GM18909 (cell line): ENCODE data around the gene MSH2.

ENCODE experiments used
- ATAC-seq: cut with Tn5 transposase; IDR thresholded peaks from one replicate; pipeline ENCODE4 v1.9.1; 2021; ENCODE audit warnings: mild to moderate bottlenecking; ENCODE audit not compliant: unreplicated experiment, poor library complexity

Gene MSH2

GRCh38 chr2:47471429-47472116 lies 68.6 kb downstream of the MSH2 start:
- ATAC-seq = no peak

- no peak for ATAC-seq
Measured at GRCh38 chr2:47479863-47480262, 76.9 kb downstream of the MSH2 start.

DNA sequence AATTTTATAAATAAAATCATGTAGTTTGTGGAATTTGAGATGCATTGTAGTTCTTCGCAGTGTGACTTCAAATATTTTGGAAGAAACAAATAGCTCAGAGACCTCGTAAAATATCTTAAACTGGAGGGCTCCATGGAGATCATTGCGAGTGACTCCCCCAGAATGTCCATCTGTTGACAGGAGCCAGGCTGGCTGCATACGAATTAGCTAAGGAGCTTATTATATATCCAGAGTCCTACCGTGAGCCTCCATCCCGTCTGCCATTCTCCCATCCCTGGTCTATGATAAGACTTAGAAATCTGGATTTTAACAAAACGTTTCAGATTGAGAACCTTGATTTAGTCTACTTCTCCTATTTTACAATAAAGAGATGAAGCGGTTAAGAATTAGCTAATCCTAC lies 80.2 kb downstream of the MSH2 start:
- no peak for ATAC-seq

DNA sequence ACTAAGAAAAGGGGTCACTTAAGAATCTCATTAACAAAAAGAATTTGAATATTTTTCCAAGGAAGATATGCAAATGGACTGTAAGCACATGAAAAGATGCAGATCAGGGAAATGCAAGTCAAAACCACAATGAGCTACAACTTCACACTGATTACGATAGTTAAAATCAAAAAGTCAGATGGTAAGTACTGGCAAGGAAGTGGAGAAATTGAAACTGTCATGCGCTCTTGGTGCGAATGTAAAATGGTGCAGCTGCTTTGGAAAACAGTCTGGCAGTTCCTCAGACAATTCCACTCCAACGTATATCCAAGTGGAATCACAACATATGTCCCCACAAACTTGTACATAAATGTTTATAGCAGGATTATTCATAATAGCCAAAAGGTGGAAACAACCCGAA lies 81.4 kb downstream of the MSH2 start:
- ATAC-seq = no peak

DNA sequence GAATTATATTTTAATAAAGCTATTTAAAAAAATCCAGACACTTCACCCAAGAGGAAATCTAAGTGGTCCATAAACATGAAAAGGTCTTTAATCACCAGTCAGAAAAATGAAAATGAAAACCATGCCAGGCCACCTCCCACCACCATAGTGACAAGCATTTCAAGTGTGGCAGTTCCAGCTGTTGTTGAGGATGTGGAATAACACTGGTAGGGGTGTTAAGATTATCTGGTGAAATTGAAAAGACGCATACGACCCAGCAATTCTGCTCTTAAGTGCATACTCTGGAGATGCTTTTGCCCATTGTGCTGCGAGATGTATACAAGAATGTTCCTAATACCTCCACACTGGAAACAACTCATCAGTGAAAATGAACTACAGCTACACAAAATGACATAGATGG lies 82.2 kb downstream of the MSH2 start:
- ATAC-seq = no peak

- no peak for ATAC-seq
Measured at GRCh38 chr2:47485751-47486300, 82.9 kb downstream of the MSH2 start.

- ATAC-seq = peak; percentile 86
Measured at GRCh38 chr2:47486841-47487497, 84.0 kb downstream of the MSH2 start.

DNA sequence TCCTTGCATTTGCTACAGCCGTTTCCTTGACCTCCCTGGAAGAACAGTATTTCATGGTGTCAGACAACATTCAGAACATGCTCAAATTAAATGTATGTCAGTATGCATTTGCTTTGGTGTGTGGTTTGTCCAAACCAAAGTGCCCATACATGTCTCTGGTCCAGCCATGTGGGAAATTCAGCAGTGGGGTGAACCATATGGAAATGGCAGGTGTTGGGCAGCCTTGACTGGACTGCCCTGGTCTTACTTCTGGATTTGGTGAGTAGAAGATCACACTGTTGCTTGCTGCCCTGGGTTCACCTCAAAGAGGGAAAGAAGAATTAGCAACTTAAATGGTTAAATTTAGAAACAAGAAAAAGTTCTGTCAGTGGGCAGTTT lies 84.5 kb downstream of the MSH2 start:
- no peak for ATAC-seq

GRCh38 chr2:47488870-47489584 lies 86.1 kb downstream of the MSH2 start:
- no peak for ATAC-seq

GRCh38 chr2:47490406-47490805 lies 87.5 kb downstream of the MSH2 start:
- ATAC-seq = no peak

GRCh38 chr2:47493317-47494035 lies 90.5 kb downstream of the MSH2 start:
- no peak for ATAC-seq

DNA sequence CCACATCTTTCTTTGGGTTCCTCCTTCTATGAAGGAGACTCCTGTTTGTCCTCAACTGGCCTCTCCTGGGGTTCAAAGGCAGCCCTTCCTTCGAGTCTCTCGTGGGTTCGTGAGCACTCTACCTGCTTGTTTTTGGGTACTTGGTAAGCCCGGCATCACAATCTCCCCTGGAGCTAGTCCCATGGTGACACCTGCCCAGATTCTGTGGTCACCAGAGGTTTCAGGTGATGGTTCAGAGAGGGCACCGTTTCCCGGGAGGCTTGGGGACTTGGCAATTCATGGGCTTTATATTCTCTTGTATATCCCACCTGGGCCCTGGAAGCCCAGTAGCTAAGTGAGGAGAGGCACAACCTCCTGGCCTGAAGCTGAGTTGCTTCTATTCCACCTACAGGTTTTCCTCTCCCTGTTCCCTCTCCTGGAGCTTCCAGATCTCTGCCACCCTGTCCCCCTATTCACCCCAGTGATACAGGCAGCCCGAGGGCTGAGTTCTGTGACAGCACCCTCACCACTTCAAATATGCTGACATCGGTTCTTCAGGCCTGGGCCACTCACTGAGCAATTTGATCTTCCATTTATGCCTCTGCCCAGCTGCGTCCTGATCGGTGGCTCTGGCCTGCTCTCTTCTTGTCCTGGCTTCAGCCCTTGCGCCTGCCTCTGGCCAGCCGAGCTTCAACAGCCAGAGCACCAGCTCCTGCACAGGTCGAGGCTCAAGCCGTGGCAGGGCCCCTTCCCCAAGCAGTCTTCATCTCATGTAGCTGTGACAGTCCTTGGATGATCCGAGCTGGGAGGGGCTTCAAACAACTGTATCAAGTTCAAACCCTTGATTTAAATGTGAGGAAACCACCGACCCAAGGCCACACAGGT lies 91.5 kb downstream of the MSH2 start:
- ATAC-seq = no peak

DNA sequence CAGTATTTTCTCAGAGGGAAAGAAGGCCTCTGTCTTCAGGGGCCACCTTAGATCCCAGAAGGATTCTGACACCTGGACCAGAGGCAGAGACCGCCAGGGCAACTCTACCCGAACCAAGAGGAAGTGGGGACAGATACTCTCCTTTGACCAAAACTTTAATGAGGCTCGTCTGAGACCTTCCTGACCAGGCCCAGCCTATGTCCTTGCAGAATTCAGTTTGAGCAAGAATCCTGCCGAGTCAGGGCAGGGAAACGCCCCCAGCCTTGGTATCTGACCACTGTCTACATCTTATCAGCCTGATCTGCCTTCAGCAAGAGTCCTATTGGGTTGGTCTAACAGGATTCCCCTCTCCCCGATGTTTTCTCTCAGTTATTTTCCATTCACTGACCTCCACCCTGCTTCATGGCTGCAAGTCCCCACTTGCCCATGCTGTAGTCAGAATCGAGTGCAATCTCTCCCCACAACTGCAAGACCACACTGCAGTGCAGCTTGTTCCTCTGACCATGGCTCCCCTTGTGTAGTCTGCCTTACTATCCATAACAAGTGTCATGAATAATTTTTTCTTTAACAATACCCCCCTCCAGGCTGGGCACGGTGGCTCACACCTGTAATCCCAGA lies 95.0 kb downstream of the MSH2 start:
- no peak for ATAC-seq

DNA sequence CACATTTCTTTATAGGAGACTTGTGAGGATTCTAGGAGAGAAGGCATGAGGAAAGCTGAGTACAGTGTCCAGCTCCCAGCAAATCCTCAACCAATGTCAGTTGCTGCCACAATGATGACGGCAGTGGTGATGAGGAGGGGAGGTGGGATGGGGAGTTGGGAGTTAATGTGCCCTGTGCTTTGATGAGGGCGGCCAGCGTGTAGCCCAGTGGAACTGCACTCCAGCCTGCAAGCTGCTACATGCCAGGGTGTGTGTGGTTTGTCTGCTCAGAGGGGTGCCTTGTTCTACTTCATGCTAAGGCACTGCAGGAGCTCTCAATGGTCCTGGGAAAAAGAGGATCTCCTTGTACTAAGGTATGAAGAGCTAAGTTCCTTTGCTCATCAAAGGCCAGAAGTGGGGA lies 96.1 kb downstream of the MSH2 start:
- ATAC-seq = no peak

GRCh38 chr2:47499621-47500309 lies 96.8 kb downstream of the MSH2 start:
- no peak for ATAC-seq

- ATAC-seq = no peak
Measured at GRCh38 chr2:47501374-47502200, 98.6 kb downstream of the MSH2 start.

DNA sequence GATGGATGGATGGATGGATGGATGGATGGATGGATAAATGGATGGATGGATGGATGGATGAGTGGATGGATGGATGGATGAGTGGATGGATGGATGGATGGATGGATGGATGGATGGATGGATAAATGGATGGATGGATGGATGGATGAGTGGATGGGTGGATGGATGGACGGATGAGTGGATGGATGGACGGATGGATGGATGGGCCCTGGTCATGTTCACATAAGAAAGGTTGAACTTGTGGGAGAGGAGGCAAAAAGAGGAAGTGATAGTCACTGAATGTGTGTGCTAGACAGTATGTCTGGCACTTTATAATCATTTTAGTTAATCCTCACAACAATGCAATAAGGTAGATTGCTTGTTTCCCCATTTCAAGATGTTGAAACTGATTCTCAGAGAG lies 99.5 kb downstream of the MSH2 start:
- ATAC-seq = peak; percentile 76

GRCh38 chr2:47503481-47504070 lies 100.6 kb downstream of the MSH2 start:
- ATAC-seq = peak; percentile 82
